GM21381 (cell line): ENCODE measurements around the gene FXYD1.

Experiments
- ATAC-seq: cut with Tn5 transposase; IDR thresholded peaks from one replicate; pipeline ENCODE4 v1.9.1; 2021; ENCODE audit warnings: mild to moderate bottlenecking, moderate library complexity; ENCODE audit not compliant: unreplicated experiment

Gene FXYD1

DNA sequence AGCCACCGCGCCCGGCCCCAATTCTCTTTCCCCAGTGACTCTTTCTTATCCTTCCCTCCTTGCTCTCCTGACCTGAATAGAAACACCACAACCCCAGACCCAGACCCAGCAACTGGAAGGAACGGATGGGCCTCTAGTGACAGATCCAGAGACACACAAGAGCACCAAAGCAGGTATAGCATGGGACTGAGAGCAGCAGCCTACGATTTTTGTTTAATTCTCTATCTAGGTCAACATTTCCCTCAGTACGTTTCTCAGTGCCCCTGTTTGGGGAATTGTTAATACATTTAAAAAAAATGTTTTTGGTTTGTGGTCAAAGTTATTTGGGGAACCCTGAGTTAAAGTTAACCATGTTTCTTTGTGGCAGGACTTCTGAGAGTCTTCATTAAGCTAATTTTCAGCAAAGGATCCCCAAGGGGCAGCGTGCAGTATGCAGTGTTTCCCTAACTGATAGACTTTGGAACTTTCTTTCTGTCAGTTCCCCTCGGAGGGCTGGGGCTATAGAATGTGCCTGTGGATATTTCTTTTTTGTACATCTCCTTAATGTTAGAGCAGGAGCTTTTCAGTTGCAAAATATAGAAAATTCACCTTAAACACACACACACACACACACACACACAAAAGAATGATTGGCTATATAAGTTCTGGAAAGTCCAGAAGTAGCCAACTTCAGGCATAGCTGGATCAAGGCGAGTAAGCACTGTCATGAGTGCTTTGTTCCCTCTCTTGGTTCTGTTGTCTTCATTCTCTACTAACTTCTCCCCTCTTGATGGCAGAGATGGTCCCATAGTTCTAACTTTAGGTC lies 22.2 kb downstream of the FXYD1 start:
- ATAC-seq, result no peak

DNA sequence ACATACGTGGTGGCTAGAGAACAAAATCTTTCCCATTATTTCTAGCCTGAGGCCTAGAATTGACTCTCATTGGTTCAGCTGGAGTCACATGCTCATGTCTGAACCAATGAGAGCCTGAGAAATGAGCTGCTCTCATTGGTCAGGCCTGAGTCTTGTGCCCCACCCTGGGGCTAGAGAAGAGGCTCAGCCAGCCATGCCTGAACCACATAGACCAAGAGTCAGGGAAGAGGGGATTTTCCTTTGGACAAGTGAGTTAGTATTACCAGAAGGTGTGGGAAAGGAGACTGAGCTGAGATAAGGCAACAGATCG lies 22.8 kb downstream of the FXYD1 start:
- no peak for ATAC-seq

DNA sequence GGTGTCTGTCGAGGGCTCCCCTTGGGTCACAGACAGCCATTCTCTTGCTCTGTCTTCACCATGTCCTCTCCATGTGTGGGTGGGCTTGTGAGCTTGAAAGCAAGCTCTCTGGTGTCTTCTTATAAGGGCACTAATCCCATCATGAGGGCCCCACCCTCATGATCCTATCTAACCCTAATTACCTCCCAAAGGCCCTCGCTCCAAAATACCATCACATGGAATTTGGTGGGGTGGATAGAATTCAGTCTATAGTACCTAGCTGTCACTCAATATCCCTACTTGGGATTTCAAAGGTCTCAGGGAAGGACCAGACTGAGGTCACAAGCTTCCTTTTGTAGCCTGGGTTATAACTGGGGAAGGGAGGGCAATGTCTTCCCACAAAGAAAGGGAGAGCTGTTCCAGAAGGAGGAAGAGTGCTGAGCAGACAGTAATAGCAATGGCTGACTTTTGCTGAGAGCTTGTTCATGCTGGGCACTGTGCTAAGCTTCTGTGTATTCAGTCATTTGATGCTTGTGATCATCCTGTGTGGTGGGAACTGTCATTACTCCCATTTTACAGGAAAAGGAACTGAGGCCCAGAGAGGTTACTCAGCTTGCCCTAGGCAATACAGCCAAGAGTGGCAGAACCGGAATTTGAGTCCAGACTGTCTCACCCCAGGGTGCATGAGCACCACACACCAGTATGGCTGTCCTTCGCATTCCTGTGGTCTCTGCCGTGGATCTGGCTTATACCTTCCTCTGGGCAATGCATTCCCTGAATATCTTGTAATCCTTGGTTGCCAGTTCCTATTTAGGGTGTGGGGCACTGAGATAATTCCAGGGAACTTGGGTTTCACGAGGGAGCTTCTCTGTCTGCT lies 24.1 kb downstream of the FXYD1 start:
- no peak for ATAC-seq

DNA sequence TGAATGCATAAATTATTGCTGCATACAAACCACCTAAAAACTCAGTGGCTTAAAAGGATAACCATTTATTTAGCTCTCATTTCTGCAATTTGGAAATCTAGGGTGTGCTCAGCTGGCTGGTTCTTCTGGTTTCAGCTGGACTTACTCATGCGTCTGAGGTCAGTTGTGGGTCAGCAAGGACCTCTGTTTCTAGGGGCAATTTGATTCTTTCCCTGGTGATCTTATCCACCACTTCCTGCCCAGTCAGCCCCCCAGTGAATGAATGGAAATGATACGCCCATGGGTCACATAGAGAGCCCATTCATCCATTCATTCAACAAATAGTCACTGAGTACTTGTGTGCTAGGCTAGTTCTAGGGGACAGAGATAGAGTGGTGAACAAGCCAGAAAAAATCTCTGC lies 25.8 kb downstream of the FXYD1 start:
- no peak for ATAC-seq

DNA sequence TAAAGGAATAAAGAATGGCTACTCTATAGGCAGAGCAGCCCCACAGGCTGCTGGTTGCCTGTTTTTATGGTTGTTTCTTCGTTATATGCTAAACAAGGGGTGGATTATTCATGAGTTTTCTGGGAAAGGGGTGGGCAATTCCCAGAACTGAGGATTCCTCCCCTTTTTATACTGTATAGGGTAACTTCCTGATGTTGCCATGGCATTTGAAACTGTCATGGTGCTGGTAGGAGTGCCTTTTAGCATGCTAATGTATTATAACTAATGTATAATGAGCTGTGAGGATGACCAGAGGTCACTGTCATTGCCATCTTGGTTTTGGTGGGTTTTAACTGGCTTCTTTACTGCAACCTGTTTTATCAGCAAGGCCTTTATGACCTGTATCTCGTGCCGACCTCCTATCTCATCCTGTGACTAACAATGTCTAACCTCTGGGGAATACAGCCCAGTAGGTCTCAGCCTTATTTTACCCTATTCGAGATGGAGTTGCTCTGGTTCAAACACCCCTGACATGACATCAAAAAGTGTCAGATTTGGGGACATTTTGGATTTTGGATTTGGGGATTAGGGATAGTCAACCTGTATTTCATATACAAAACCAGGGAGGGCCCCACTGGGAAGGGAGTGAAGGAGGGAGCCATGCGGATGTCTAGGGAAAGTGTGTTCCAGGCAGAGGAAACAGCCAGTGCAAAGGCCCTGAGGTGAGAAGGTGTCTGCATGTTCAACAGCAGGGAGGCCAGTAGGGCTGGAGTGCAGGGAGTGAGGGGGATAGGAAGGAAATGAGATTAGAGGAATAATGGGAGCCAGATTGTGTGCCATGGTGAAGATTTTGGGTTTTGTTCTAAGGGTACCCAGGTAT lies 26.8 kb downstream of the FXYD1 start:
- no peak for ATAC-seq

DNA sequence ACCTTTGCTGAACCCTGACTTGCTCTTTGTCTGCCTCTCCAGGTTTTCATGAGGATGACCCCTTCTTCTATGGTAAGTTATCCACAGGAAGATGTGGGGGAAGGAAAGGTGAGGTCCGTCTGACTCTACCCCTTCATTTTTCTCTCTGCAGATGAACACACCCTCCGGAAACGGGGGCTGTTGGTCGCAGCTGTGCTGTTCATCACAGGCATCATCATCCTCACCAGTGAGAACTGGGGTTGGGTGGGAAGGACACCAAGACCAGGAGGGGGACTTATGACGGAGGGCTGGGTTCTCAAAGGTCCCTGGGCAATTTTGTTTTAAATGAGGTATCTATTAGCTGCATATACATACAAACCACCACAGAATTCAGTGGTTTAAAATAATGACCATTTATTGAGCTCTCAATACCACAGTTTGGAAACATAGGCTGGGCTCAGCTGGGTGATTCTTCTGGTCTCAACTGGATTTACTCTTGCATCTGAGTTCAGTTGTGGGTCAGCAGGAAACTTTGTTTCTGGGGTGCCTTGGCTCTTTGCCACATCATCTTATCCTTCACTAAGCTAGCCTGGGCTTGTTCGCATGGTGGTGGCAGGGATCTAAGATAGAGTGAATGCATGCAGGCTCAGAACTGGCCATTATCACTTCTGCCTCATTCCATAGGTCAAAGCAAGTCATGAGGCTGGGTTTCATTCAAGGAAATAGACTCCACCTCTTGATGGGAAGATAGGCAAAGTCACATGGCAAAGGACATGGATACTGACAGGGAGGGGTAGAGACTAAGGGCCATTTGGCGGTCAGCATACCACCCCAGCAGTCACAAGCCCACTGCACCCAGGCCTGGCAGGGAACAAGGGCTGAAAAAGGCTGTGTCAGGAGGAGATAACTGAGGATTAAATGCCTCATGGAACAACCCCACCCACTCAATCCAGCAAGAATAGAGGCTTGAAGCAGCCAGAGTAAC lies 27.8 kb downstream of the FXYD1 start:
- no peak for ATAC-seq

DNA sequence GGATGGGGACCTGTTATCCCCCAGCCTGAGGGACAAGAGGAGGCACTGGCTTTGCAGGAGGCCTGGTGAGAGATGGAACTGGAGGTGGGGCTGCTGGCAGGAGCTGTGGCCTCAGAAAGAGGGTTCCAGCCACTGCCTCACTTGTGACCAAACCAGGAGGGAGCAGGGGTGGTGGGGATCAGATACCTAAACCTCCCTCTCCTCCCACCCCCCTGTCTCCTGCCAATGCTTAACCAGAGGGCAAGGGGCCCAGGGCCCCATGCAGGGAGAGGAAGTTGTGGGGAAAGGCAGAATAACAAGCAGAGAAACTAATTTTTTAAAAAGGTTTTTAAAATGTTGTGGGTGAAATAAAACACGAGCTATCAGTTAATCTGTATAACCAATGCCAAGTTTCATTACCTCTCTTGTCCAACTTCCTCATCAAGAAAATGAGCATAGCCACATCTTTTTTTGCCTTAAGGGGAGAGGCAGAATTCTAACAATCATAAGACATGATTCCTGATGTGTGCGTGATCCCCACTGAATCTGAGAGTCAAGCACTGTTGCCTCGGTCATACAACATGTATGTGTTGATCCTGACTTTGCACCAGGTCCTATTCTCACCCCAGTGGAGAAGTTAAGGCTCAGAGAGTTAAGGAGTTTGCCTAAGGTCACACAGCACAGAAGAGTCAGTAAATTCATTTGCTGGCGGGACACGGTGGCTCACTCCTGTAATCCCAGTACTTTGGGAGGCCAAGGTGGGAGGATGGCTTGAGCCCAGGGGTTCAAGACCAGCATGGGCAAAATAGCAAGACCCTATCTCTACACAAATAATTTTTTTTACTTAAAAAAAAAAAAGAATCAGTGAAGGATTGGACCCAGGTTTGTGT lies 28.9 kb downstream of the FXYD1 start:
- ATAC-seq, result no peak

DNA sequence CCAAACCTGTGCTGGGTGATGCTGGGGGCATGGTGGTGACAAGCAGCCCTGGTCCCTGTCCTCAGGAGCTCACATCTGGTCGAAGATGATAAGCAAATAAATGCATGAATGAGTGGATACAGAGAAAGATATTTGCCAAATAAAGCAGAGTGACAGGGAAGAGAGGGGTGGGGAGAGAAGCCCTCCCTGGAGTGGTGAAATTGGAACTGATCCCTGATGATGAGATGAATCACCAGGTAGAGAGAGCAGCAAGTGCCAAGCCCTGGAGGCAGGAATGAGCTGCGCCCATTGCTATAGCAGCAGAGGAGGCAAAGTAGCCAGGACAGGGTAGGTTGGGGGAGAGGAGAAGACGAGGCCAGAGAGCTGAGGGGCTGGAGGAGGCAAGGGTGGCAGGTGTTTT lies 29.6 kb downstream of the FXYD1 start:
- no peak for ATAC-seq

DNA sequence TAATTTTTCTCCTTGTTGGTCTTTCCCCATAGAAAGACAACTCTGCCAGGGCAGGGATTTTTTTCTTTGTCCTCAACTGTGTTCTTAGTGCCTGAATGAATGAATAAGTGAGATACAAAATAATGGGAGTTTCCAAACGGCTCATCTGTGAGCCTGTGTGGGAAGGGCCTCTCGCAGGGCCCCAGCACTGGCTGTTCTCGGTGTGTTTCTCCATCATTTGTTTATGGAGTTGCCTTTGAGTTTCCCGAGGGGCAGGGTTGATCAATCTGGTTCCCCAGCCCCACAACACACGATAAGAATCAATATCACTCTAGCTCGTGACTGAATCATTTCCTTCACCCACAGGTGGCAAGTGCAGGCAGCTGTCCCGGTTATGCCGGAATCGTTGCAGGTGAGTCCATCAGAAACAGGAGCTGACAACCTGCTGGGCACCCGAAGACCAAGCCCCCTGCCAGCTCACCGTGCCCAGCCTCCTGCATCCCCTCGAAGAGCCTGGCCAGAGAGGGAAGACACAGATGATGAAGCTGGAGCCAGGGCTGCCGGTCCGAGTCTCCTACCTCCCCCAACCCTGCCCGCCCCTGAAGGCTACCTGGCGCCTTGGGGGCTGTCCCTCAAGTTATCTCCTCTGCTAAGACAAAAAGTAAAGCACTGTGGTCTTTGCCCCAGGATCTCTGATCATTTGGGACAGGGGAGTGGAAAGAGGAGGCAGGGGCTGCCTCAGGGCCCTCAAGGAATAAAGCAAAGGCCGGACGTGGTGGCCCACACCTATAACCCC lies 30.8 kb downstream of the FXYD1 start:
- no peak for ATAC-seq

DNA sequence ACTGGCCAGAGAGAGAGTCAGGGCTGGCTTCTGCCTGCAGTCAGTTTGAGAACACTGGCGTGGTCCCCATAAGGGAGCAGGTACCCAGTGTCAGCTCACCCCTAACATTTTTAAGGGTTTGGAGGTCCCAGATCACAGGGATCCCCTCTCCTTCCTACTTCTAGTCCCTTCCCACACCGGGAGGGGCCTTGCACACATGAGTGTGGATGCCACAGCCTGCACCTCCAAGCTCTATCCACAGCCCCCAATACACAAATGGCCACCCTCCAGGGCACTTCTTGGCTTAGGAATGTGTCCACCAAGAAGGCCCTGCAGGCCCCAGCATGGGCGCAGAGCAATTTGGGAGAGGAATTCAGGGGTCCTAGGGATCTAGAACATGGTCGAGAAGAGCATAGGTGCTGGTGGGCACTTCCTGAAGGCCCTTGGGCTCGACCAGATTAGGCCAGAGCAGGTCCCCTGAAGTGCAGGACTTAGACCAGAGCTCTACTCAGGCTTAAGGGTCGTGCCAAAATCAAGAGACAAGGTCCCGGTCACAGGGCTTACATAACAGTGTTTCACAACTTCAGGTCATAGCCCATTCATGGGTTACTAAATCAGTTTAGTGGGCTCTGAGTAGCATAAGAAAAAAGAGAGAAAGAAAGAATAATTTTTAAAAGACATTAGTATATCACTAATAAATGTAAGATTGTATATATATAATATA lies 31.9 kb downstream of the FXYD1 start:
- ATAC-seq, result no peak

DNA sequence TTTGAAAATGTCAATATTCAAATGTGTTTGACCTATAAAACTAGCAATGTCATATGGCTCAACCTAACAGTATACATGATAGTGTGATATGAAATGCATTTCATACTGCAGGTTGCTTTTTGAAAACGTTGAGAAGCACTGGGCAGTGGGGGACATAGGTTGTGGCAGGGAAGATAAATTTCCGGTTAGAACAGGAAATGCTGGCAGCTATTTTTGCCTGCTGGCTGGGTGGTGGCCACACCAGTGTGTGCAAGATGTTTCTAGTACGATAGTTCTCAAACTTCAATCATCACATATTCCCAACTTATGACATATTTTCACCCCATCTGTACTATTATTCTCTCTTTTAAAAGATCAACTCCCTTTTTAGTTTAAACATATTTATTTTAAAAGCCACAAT lies 33.1 kb downstream of the FXYD1 start:
- ATAC-seq, result no peak

DNA sequence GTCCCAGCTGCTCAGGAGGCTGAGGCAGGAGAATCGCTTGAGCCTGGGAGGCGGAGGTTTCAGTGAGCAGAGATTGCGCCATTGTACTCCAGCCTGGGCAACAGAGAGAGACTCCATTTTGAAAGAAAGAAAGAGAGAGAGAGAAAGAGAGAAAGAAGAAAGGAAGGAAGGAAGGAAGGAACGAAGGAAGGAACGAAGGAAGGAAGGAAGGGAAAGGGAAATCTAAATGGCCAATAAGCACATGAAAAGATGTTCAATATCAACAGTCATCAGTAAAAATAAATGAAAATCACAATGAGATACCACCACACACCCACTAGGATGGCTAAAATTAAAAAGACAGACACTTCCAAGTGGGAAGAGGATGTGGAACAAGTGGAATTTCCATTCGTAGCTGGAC lies 35.6 kb downstream of the FXYD1 start:
- ATAC-seq, result no peak

DNA sequence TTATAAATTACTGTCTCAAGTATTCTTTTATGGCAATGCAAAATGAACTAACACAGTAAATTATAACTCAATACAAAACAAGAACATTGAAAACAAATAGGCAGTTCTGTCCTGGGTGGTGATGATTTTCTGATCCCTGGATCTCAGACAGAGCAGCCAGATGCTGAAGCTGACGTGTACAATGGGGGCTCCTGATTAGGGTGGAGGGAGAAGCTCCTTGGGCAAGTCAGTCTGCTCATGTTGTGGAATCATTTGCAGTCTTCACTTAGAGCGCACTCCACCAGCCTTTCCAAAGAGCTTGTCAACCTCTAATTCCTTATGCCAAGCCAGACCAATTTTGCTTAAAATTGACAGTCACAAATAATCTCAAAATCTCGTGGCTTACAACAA lies 37.6 kb downstream of the FXYD1 start:
- ATAC-seq, result no peak

DNA sequence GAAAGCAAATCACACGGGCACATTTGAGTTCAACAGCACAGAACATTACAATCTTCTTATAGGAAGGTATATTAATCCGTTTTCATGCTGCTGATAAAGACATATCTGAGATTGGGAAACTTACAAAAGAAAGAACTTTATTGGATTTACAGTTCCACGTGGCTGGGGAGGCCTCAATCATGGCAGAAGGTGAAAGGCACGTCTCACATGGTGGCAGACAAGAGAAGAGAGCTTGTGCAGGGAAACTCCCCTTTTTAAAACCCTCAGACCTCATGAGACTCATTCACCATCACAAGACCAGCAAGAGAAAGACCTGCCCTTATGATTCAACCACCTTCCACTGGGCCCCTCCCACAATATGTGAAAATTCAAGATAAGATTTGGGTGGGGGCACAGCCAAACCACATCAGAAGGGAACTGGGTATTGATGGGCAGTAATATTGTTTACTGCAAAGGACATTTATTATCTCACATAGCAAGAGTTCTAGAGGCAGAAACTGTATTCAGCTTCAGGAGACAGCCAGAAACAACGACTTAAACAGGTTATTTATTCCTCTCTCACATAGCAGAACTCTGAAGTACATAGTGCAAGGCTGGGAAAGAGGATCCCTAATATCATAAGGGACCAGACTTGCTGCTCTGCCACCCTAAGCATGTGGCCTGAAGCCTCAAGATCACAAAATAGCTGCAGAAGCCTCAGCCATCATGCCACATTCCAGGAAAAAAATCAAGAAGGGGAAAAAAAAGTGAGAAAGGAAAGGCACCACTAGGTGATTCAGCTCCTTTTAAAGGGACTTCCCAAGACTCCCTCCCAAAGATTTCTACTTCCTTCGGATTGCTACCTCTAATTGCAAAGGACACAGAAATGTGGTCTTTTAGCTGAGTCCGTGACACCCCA lies 39.0 kb downstream of the FXYD1 start:
- no peak for ATAC-seq

DNA sequence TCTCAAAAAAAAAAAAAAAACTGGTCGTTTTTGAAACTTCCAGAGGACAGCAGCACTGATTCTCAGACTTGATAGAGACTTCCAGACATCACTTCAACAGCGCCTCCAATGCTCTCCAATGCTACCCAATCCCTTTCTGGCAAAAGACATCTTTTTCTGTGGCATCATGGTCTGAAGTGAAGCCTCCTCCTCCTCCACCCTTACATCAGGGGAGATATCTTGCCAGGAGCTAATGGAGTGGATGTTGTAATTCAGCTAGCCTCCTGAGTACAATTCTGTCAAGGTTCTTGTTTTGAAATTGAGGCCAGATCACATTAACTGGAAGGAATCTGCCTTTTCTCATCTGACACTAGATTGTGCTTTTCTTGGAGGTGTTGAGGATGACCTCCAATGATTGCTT lies 40.1 kb downstream of the FXYD1 start:
- ATAC-seq, result no peak

DNA sequence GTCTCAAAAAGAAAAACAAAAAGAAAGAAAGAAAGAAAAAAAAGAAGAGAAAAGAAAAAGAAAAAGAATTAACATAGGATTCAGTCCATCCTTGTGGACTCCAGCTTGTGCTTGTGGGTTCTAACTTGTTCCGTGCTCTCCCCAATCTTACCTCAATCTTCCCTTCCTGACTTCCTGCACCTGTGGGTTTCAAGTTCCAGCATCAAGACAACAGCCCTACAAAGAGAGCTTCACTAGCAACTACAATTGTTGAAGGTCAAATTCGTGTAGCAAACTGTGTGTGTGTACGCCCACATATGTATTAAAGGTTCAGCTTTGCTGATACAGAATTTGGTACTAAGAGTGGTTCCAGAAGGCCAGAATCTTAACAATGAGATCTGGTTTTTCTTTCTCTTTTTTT lies 41.2 kb downstream of the FXYD1 start:
- no peak for ATAC-seq

DNA sequence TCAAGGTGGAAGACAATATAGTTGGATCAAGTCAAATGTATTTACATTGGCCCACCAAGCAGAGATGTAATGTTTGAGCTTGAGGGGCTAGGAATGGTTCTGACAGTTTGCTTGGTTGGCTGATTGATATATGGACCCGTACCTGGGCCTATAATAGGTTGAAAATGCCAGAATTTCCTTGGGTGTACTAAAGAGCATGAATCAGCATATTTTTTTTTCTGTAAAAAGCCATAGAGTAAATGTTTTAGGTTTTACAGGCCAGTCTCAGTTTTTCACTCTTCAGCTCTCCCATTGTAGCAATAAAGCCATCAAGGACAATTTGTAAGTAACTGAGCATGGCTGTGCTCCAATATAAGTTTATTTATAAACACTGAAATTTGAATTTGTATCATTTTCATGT lies 42.8 kb downstream of the FXYD1 start:
- ATAC-seq, result no peak
